ENCODE measurements around the gene OSBPL8.

Gene OSBPL8

GRCh38 chr12:76554405-76555230, 5.0 kb downstream of the OSBPL8 start:
- Histone ChIP-seq H3K27me3 (ENCODE audit: control insufficient read depth in 1 of 2, insufficient read depth in 2 of 2, low read length in 2 of 2) (no peaks in the 10 kb centered on the region), H3K36me3 (ENCODE audit: insufficient read depth, low read length) (no peaks in the 10 kb centered on the region), H3K27ac (ENCODE audit: low read depth, low read length) (no peak overlapping the region), H3K9ac (ENCODE audit: low read length) (no peak overlapping the region), H3K9me3 (ENCODE audit: low read length) (no peaks in the 10 kb centered on the region), H3K4me3 (ENCODE audit: low read depth in 1 of 2, low read length in 2 of 2) (no peak overlapping the region), H3K4me1 (ENCODE audit: insufficient read depth, low read length) (peaks cover 19% of the 10 kb centered on the region)

GRCh38 chr12:76552343-76552938, 7.1 kb downstream of the OSBPL8 start:
- Histone ChIP-seq H3K27ac (ENCODE audit: low read depth, low read length) (no peak overlapping the region), H3K4me1 (ENCODE audit: insufficient read depth, low read length) (peaks cover 17% of the 10 kb centered on the region), H3K4me3 (ENCODE audit: low read depth in 1 of 2, low read length in 2 of 2) (no peak overlapping the region)

GRCh38 chr12:76551482-76551888, 8.1 kb downstream of the OSBPL8 start:
- Histone ChIP-seq H3K4me1 (ENCODE audit: insufficient read depth, low read length) (peaks cover 15% of the 10 kb centered on the region), H3K4me3 (ENCODE audit: low read depth in 1 of 2, low read length in 2 of 2) (no peak overlapping the region)

More at GRCh38 chr12:76552343-76552938, 7.1 kb downstream of the OSBPL8 start:
- H3K27me3 ChIP-seq (ENCODE audit: control insufficient read depth in 1 of 2, insufficient read depth in 2 of 2, low read length in 2 of 2) = no peaks in the 10 kb centered on the region
- H3K36me3 ChIP-seq (ENCODE audit: insufficient read depth, low read length) = no peaks in the 10 kb centered on the region
- H3K9me3 ChIP-seq (ENCODE audit: low read length) = no peaks in the 10 kb centered on the region
- H3K9ac ChIP-seq (ENCODE audit: low read length) = no peak overlapping the region

GRCh38 chr12:76549131-76549530, 10.4 kb downstream of the OSBPL8 start:
- Histone ChIP-seq H3K9me3 (ENCODE audit: low read length) (no peaks in the 10 kb centered on the region), H3K27ac (ENCODE audit: low read depth, low read length) (no peak overlapping the region), H3K36me3 (ENCODE audit: insufficient read depth, low read length) (no peaks in the 10 kb centered on the region), H3K4me3 (ENCODE audit: low read depth in 1 of 2, low read length in 2 of 2) (no peak overlapping the region), H3K4me1 (ENCODE audit: insufficient read depth, low read length) (peaks cover 12% of the 10 kb centered on the region), H3K9ac (ENCODE audit: low read length) (no peak overlapping the region), H3K27me3 (ENCODE audit: control insufficient read depth in 1 of 2, insufficient read depth in 2 of 2, low read length in 2 of 2) (no peaks in the 10 kb centered on the region)

More at GRCh38 chr12:76551482-76551888, 8.1 kb downstream of the OSBPL8 start:
- H3K27ac ChIP-seq (ENCODE audit: low read depth, low read length) = no peak overlapping the region
- no peaks in the 10 kb centered on the region for H3K27me3 ChIP-seq (ENCODE audit: control insufficient read depth in 1 of 2, insufficient read depth in 2 of 2, low read length in 2 of 2)
- no peaks in the 10 kb centered on the region for H3K9me3 ChIP-seq (ENCODE audit: low read length)
- H3K9ac ChIP-seq (ENCODE audit: low read length) = no peak overlapping the region
- H3K36me3 ChIP-seq (ENCODE audit: insufficient read depth, low read length) = no peaks in the 10 kb centered on the region

GRCh38 chr12:76548222-76548837, 11.2 kb downstream of the OSBPL8 start:
- Histone ChIP-seq H3K27ac (ENCODE audit: low read depth, low read length) (no peak overlapping the region), H3K9ac (ENCODE audit: low read length) (no peak overlapping the region), H3K27me3 (ENCODE audit: control insufficient read depth in 1 of 2, insufficient read depth in 2 of 2, low read length in 2 of 2) (no peaks in the 10 kb centered on the region), H3K36me3 (ENCODE audit: insufficient read depth, low read length) (no peaks in the 10 kb centered on the region), H3K4me1 (ENCODE audit: insufficient read depth, low read length) (peaks cover 11% of the 10 kb centered on the region), H3K4me3 (ENCODE audit: low read depth in 1 of 2, low read length in 2 of 2) (no peak overlapping the region), H3K9me3 (ENCODE audit: low read length) (no peaks in the 10 kb centered on the region)

GRCh38 chr12:76547526-76547925, 12.0 kb downstream of the OSBPL8 start:
- H3K4me1 ChIP-seq (ENCODE audit: insufficient read depth, low read length) = peaks cover 11% of the 10 kb centered on the region

GRCh38 chr12:76546889-76547288, 12.7 kb downstream of the OSBPL8 start:
- Histone ChIP-seq H3K9ac (ENCODE audit: low read length) (no peak overlapping the region), H3K9me3 (ENCODE audit: low read length) (no peaks in the 10 kb centered on the region), H3K4me1 (ENCODE audit: insufficient read depth, low read length) (peaks cover 11% of the 10 kb centered on the region), H3K4me3 (ENCODE audit: low read depth in 1 of 2, low read length in 2 of 2) (no peak overlapping the region), H3K36me3 (ENCODE audit: insufficient read depth, low read length) (no peaks in the 10 kb centered on the region), H3K27ac (ENCODE audit: low read depth, low read length) (no peak overlapping the region), H3K27me3 (ENCODE audit: control insufficient read depth in 1 of 2, insufficient read depth in 2 of 2, low read length in 2 of 2) (no peaks in the 10 kb centered on the region)

More at GRCh38 chr12:76547526-76547925, 12.0 kb downstream of the OSBPL8 start:
- Histone ChIP-seq H3K9ac (ENCODE audit: low read length) (no peak overlapping the region), H3K27ac (ENCODE audit: low read depth, low read length) (no peak overlapping the region), H3K4me3 (ENCODE audit: low read depth in 1 of 2, low read length in 2 of 2) (no peak overlapping the region), H3K36me3 (ENCODE audit: insufficient read depth, low read length) (no peaks in the 10 kb centered on the region), H3K9me3 (ENCODE audit: low read length) (no peaks in the 10 kb centered on the region), H3K27me3 (ENCODE audit: control insufficient read depth in 1 of 2, insufficient read depth in 2 of 2, low read length in 2 of 2) (no peaks in the 10 kb centered on the region)

GRCh38 chr12:76545486-76545885, 14.1 kb downstream of the OSBPL8 start:
- Histone ChIP-seq H3K4me3 (ENCODE audit: low read depth in 1 of 2, low read length in 2 of 2) (no peak overlapping the region), H3K4me1 (ENCODE audit: insufficient read depth, low read length) (peaks cover 11% of the 10 kb centered on the region), H3K36me3 (ENCODE audit: insufficient read depth, low read length) (no peaks in the 10 kb centered on the region), H3K9me3 (ENCODE audit: low read length) (no peaks in the 10 kb centered on the region), H3K27ac (ENCODE audit: low read depth, low read length) (no peak overlapping the region), H3K27me3 (ENCODE audit: control insufficient read depth in 1 of 2, insufficient read depth in 2 of 2, low read length in 2 of 2) (no peaks in the 10 kb centered on the region), H3K9ac (ENCODE audit: low read length) (no peak overlapping the region)

- Histone ChIP-seq H3K36me3 (ENCODE audit: insufficient read depth, low read length) (no peaks in the 10 kb centered on the region), H3K27me3 (ENCODE audit: control insufficient read depth in 1 of 2, insufficient read depth in 2 of 2, low read length in 2 of 2) (no peaks in the 10 kb centered on the region), H3K27ac (ENCODE audit: low read depth, low read length) (no peak overlapping the region), H3K9me3 (ENCODE audit: low read length) (no peaks in the 10 kb centered on the region), H3K4me3 (ENCODE audit: low read depth in 1 of 2, low read length in 2 of 2) (no peak overlapping the region), H3K9ac (ENCODE audit: low read length) (no peak overlapping the region), H3K4me1 (ENCODE audit: insufficient read depth, low read length) (peaks cover 11% of the 10 kb centered on the region)
These were observed 14.8 kb downstream of the OSBPL8 start for GRCh38 chr12:76544601-76545261.

GRCh38 chr12:76543813-76544347, 15.7 kb downstream of the OSBPL8 start:
- Histone ChIP-seq H3K27ac (ENCODE audit: low read depth, low read length) (no peak overlapping the region), H3K4me1 (ENCODE audit: insufficient read depth, low read length) (peaks cover 11% of the 10 kb centered on the region)

GRCh38 chr12:76542908-76543307, 16.7 kb downstream of the OSBPL8 start:
- H3K27ac ChIP-seq (ENCODE audit: low read depth, low read length) = no peak overlapping the region
- H3K36me3 ChIP-seq (ENCODE audit: insufficient read depth, low read length) = no peaks in the 10 kb centered on the region

More at GRCh38 chr12:76543813-76544347, 15.7 kb downstream of the OSBPL8 start:
- Histone ChIP-seq H3K27me3 (ENCODE audit: control insufficient read depth in 1 of 2, insufficient read depth in 2 of 2, low read length in 2 of 2) (no peaks in the 10 kb centered on the region), H3K36me3 (ENCODE audit: insufficient read depth, low read length) (no peaks in the 10 kb centered on the region), H3K9me3 (ENCODE audit: low read length) (no peaks in the 10 kb centered on the region), H3K4me3 (ENCODE audit: low read depth in 1 of 2, low read length in 2 of 2) (no peak overlapping the region), H3K9ac (ENCODE audit: low read length) (no peak overlapping the region)

More at GRCh38 chr12:76542908-76543307, 16.7 kb downstream of the OSBPL8 start:
- Histone ChIP-seq H3K9me3 (ENCODE audit: low read length) (no peaks in the 10 kb centered on the region), H3K4me3 (ENCODE audit: low read depth in 1 of 2, low read length in 2 of 2) (no peak overlapping the region), H3K4me1 (ENCODE audit: insufficient read depth, low read length) (peaks cover 9% of the 10 kb centered on the region), H3K9ac (ENCODE audit: low read length) (no peak overlapping the region), H3K27me3 (ENCODE audit: control insufficient read depth in 1 of 2, insufficient read depth in 2 of 2, low read length in 2 of 2) (no peaks in the 10 kb centered on the region)
